ENCODE measurements around the gene DGKK.
"Not testable (repeated sequence)": the region's sequence is repeated elsewhere in the genome, so short reads cannot be mapped to it uniquely, and the experiment has no call there.

Gene DGKK

DNA sequence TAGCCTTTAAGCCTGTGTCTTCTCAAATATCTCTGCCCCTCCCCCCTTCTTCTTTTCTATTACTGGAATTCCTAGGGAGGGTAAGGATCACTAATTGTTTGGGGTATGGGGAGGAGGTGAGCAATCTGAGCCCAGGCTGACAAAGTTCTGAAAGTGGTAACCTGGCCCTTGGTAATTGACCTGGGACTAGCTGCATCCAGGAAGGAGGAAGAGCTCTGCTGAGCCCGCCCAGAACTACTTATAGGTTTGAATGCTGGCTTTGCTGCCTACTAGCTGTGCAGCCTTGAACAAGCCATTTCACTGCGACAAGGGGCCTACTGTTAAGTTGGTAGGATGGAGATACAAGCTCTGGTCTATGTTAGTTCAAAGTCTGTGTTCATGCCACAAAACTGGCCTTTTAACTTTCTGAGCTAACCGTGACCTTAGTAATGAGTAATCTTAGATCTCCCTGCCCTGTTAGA, 37.8 kb downstream of the DGKK start:
- no peak overlapping the region for H3K4me3 ChIP-seq (ENCODE audit: low read depth, low read length)

GRCh38 chrX:50431623-50432022, 39.0 kb downstream of the DGKK start:
- H3K4me3 ChIP-seq (ENCODE audit: low read depth, low read length) = no peak overlapping the region

GRCh38 chrX:50430917-50431575, 39.6 kb downstream of the DGKK start:
- H3K4me3 ChIP-seq (ENCODE audit: low read depth, low read length) = no peak overlapping the region

- no peak overlapping the region for H3K4me3 ChIP-seq (ENCODE audit: low read depth, low read length)
These were observed 42.5 kb downstream of the DGKK start for GRCh38 chrX:50428174-50428573.

GRCh38 chrX:50407976-50408375, 62.6 kb downstream of the DGKK start:
- H3K4me3 ChIP-seq (ENCODE audit: low read depth, low read length) = no peak overlapping the region

GRCh38 chrX:50403903-50404302, 66.7 kb downstream of the DGKK start:
- H3K4me3 ChIP-seq (ENCODE audit: low read depth, low read length) = no peak overlapping the region

- no peak overlapping the region for H3K4me3 ChIP-seq (ENCODE audit: low read depth, low read length)
These were observed 67.7 kb downstream of the DGKK start for GRCh38 chrX:50402886-50403285.

GRCh38 chrX:50393902-50394301, 76.7 kb downstream of the DGKK start:
- H3K4me3 ChIP-seq (ENCODE audit: low read depth, low read length) = no peak overlapping the region

DNA sequence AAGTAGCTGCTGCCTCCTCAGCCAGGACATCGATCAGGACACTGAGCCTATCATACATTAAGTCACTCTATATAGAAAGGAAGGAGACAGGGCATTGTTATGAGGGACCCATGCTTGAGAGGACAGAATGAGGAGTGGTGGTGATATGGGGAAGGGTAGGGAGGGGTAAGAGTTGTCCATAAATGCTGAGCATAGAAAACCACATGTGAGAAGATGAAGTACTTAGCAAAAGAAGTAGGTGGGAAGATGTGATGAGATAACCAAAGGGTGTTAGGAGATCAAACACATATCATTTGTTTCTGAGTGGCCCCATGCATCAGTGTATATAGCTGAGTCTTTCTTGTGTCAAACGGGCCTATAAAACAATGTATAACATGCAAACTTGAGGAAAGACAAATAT, 84.1 kb downstream of the DGKK start:
- H3K4me3 ChIP-seq (ENCODE audit: low read depth, low read length) = no peak overlapping the region

GRCh38 chrX:50381729-50382415, 88.8 kb downstream of the DGKK start:
- H3K4me3 ChIP-seq (ENCODE audit: low read depth, low read length) = no peak overlapping the region

DNA sequence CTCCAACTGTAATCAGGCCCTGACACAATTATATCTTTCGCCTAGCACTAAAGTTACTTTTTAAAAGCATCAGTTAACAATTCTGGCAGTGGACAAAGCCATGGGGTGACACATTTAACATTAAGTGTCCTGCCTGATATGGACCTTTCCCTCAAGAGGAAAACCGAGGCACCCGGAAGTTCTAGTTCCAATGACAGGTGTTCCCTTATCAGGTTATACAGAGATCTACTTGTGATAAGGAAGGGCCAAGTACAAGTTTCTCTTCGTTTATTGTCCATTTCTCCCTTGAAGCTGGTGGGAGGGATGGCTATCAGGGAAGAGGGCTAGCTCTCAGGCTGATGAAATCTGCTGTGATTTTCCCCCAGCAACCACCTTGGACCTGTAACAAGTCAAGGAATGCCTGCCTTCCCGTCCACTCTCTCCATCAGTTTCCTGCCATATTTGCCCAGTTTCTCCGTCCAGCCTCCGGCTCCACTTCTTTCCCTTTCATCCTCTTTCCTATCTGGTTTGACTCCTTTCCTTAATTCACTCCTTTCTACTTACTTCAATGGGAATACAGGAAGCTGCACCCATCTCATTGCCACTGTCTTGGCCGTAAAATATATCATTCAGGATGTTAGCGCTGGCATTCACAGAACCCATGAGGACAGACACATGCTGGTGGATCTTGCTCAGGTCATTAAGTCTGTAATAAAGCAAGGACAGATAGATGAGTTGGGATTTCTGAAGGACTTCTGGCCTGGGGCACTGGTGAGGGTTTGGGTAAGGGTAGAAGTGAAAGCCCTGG, 95.0 kb downstream of the DGKK start:
- no peak overlapping the region for H3K4me3 ChIP-seq (ENCODE audit: low read depth, low read length)

DNA sequence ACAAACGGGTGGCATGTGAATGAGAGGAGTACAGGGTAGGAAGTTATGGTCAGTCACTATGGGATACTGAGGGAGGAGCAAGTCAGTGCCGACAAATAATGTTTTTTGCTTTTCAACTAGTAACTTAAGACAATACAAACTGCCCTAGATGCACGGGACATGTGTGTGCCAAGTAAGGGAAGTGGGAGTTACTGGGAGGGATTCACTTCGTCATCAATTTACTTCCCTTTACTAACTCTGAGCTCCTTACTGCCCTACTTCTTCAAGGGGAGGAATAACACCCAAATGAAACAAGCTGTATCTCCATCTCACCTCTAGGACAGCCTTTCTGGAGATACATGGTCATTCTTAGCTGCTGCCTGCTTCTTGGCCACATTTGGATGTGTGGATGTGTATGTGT, 97.7 kb downstream of the DGKK start:
- no peak overlapping the region for H3K4me3 ChIP-seq (ENCODE audit: low read depth, low read length)

DNA sequence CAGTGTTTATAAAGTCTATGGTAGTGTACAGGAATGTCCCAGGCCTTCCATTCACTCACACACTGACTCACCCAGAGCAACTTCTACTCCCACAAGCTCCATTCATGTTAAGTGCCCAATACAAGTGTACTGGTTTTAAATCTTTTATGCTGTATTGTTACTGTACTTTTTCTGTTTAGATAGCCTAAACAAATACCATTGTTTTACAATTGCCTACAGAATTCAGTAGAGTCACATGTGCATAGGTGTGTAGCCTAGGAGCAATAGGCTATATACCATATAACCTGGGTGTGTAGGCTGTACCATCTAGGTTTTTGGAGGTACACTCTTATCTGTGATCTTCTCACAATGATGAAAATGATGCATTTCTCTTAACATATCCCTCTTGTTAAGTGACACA, 126.7 kb downstream of the DGKK start:
- no peak overlapping the region for H3K4me3 ChIP-seq (ENCODE audit: low read depth, low read length)

GRCh38 chrX:50333308-50333707, 137.3 kb downstream of the DGKK start:
- no peak overlapping the region for H3K4me3 ChIP-seq (ENCODE audit: low read depth, low read length)

GRCh38 chrX:50332668-50333067, 138.0 kb downstream of the DGKK start:
- H3K4me3 ChIP-seq (ENCODE audit: low read depth, low read length) = not testable (repeated sequence)

DNA sequence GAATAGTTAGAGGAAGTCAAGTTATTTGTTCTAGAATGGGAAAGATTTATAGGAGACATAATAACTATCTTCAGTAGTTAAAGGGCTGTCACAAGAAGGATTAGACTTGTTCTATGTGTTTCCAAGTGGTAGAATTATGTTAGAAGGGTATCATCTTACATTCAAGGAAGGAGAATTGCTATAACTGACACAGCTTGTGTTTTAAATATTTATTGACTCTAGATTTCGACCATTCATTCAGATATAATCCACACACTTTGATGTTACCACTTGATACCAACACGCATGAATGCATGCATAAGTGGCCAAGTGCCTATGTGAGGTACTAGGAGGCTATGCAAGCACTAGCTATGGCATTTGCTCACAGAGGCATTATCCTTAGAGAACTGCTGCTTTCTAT, 143.4 kb downstream of the DGKK start:
- no peak overlapping the region for H3K4me3 ChIP-seq (ENCODE audit: low read depth, low read length)
